Loucy (cell line): ENCODE data around the gene CDKN1A.

Source experiments
- H2AFZ ChIP-seq: fragments of 200-600 bp; sonication (generic); 2 replicates; pipeline ENCODE4 v1.6.0; 2016; ENCODE audit warnings: antibody characterized with exemption, mild to moderate bottlenecking, low read length, moderate library complexity
- H3F3A ChIP-seq: fragments of 200-600 bp; 2 replicates; pipeline ENCODE4 v1.6.0; 2016; ENCODE audit warnings: antibody characterized with exemption, low read depth, mild to moderate bottlenecking
- H3K27me3 ChIP-seq: fragments of 200-600 bp; sonication (generic); 2 replicates; pipeline ENCODE4 v1.6.1; 2014; ENCODE audit warnings: low read length, mild to moderate bottlenecking; ENCODE audit not compliant: insufficient read depth, poor library complexity, severe bottlenecking
- H3K36me3 ChIP-seq: fragments of 200-600 bp; sonication (generic); 2 replicates; pipeline ENCODE4 v1.6.1; 2016; ENCODE audit warnings: low read length; ENCODE audit not compliant: insufficient read depth
- H3K4me1 ChIP-seq: fragments of 200-600 bp; sonication (generic); 2 replicates; pipeline ENCODE4 v1.5.1; 2014; ENCODE audit warnings: low read length, mild to moderate bottlenecking; ENCODE audit not compliant: insufficient read depth, poor library complexity, severe bottlenecking
- H3K4me2 ChIP-seq: fragments of 200-600 bp; sonication (generic); 2 replicates; pipeline ENCODE4 v1.6.0; 2014; ENCODE audit warnings: antibody characterized with exemption, low read length, low read depth, mild to moderate bottlenecking; ENCODE audit not compliant: poor library complexity, severe bottlenecking
- H3K4me3 ChIP-seq: fragments of 200-600 bp; sonication (generic); 2 replicates; pipeline ENCODE4 v1.5.1; 2014; ENCODE audit warnings: low read length, mild to moderate bottlenecking, mixed read lengths; ENCODE audit not compliant: poor library complexity, severe bottlenecking
- H3K79me2 ChIP-seq: fragments of 200-600 bp; sonication (generic); 2 replicates; pipeline ENCODE4 v1.6.1; 2014; ENCODE audit warnings: low read length; ENCODE audit not compliant: insufficient read depth
- H3K9ac ChIP-seq: fragments of 200-600 bp; sonication (generic); 2 replicates; pipeline ENCODE4 v1.6.0; 2014; ENCODE audit warnings: mild to moderate bottlenecking, low read depth, low read length, moderate library complexity; ENCODE audit not compliant: poor library complexity, severe bottlenecking
- H3K9me2 ChIP-seq: fragments of 200-600 bp; sonication (generic); replicated peaks from 2 replicates; pipeline ENCODE4 v1.6.1; 2016; ENCODE audit warnings: low read depth, low read length, mixed read lengths
- H3K9me3 ChIP-seq: fragments of 200-600 bp; sonication (generic); 2 replicates; pipeline ENCODE4 v1.6.1; 2014; ENCODE audit warnings: mild to moderate bottlenecking, antibody characterized with exemption, low read length, low read depth; ENCODE audit not compliant: insufficient read depth
- H4K20me1 ChIP-seq: fragments of 200-600 bp; sonication (generic); 2 replicates; pipeline ENCODE4 v1.6.0; 2014; ENCODE audit warnings: antibody characterized with exemption, low read length, mild to moderate bottlenecking; ENCODE audit not compliant: insufficient read depth, poor library complexity, severe bottlenecking
- CTCF ChIP-seq: fragments of 200-600 bp; sonication (generic); conservative IDR thresholded peaks from 2 replicates; pipeline ENCODE4 v1.5.1; 2014; ENCODE audit warnings: mild to moderate bottlenecking, antibody characterized with exemption, low read length
- EZH2phosphoT487 ChIP-seq: fragments of 200-600 bp; IDR thresholded peaks from 2 replicates; pipeline ENCODE4 v1.6.1; 2018; ENCODE audit warnings: antibody characterized with exemption, mild to moderate bottlenecking, moderate library complexity, borderline replicate concordance

Gene CDKN1A

DNA sequence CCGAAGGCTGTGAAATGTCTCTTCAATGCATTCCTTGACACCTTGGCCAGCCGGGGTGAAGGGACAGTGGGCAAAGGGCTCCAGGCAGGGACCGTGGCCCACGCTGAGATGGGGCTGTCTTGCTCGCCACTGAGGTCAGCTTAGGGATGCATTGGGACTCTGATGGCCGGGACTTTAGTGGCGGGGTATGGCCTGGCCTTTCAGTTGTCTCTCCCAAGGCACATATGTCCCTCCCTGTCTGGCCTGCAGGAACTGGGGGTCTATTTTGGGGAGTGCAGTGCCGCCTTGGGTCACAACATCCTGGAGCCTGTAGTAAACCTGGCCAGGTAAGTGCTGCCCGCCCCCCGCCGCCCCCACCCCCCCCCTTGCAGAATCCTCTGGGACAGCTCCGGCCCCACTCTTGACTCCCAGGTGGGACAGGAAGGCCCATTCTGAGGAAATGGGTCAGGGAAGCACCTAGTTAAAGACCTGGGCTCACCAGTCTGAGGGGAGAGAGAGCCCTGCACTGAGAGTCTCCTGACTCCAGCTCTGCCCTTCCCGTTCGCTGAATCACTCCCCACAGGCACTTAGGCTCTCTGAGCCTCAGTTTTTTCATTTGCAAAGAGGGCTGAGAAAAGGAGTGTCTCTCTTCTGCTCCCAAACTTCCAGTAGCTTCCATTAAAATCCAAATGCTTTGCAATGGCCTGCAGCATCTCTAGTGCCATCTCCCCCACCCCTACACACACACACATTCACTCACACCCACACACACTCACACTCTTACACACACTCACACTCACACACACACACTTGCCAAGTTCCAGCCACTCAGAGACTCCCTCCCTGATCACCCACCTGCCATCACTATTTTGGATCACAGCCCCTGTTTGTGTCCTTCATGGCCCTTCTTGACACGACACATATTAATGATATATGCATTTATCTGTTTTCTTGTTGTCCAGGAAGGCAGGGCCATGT lies 52.2 kb downstream of the CDKN1A start:
- Histone ChIP-seq H3K36me3 (peaks cover 6% of the 10 kb centered on the region; the same call in 1 of the 2 replicates), H3K9me3 (no peaks in the 10 kb centered on the region), H4K20me1 (no peaks in the 10 kb centered on the region), H3K4me1 (no peaks in the 10 kb centered on the region), H3K9ac (no peak overlapping the region), H3K4me3 (no peak overlapping the region), H3F3A (no peaks in the 10 kb centered on the region), H2AFZ (no peak overlapping the region), H3K79me2 (no peaks in the 10 kb centered on the region), H3K4me2 (no peak overlapping the region), H3K9me2 (no peaks in the 10 kb centered on the region), H3K27me3 (no peaks in the 10 kb centered on the region)
- TF ChIP-seq CTCF (no peak), EZH2phosphoT487 (no peak)

DNA sequence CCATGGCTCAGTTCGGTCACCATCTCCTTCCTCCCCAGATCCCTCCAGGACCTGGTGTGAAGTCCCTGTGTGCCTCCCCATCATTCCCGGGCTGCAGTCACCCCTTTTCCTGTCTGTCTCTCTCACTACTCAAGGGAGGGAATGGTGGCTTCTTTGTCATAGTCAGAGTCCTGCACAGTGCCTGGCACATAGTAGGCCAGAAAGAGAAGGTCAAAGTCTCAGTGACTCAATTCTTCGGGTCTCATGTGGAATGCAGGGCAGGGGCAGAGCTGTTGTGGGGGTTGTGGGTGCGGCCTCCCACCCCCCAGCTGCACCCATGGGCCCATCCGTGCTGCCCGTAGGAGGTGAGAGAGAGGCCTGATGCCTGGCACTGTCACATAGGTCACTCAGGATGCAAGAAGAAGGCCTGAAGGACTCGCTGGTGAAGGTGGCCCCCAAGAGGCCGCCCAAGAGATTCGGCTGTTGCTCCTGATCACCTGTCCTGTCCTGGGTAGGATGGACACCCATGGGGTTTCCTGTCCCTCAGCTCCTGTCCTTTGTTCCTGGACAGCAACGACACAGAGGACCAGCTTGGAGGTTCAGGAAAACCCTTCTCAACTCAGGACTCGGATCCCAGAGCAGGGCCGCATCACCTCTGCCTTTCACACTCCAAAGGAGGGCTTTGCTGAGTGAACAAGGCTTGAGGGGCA lies 53.3 kb downstream of the CDKN1A start:
- H3K27me3 ChIP-seq: no peaks in the 10 kb centered on the region
- no peak overlapping the region for H3K4me3 ChIP-seq
- peaks cover 6% of the 10 kb centered on the region; the same call in 1 of the 2 replicates for H3K36me3 ChIP-seq
- no peaks in the 10 kb centered on the region for H3F3A ChIP-seq
- H3K79me2 ChIP-seq: no peaks in the 10 kb centered on the region
- H2AFZ ChIP-seq: no peak overlapping the region
- TF ChIP-seq EZH2phosphoT487 (no peak), CTCF (no peak)
- no peak overlapping the region for H3K9ac ChIP-seq
- no peaks in the 10 kb centered on the region for H3K9me3 ChIP-seq
- no peaks in the 10 kb centered on the region for H4K20me1 ChIP-seq
- no peak overlapping the region for H3K4me2 ChIP-seq
- no peaks in the 10 kb centered on the region for H3K9me2 ChIP-seq
- H3K4me1 ChIP-seq: no peaks in the 10 kb centered on the region

- no peaks in the 10 kb centered on the region for H3K9me3 ChIP-seq
- TF ChIP-seq CTCF: no peak
Observed at GRCh38 chr6:36733300-36733699, 54.8 kb downstream of the CDKN1A start.

More at GRCh38 chr6:36733300-36733699, 54.8 kb downstream of the CDKN1A start:
- H2AFZ ChIP-seq: no peak overlapping the region
- no peaks in the 10 kb centered on the region for H3K79me2 ChIP-seq
- H3K27me3 ChIP-seq: no peaks in the 10 kb centered on the region
- no peak overlapping the region for H3K4me3 ChIP-seq
- no peaks in the 10 kb centered on the region for H3K4me1 ChIP-seq
- no peaks in the 10 kb centered on the region for H3K9me2 ChIP-seq
- H3K36me3 ChIP-seq: peaks cover 6% of the 10 kb centered on the region; the same call in 1 of the 2 replicates
- no peaks in the 10 kb centered on the region for H3F3A ChIP-seq
- H4K20me1 ChIP-seq: no peaks in the 10 kb centered on the region
- H3K4me2 ChIP-seq: no peak overlapping the region
- no peak overlapping the region for H3K9ac ChIP-seq
